ENCODE data around the gene RNF103. TPM values are rescaled to one million over a fixed set of nuclear protein-coding genes. Genes with fewer than 3 reads are reported as not detected.

RNF103 gene
- total and polyA plus RNA-seq, 12 donors = 13.7 to 37.7 (median 28.6) TPM

GRCh38 chr2:86577817-86578456, 45.7 kb downstream of the RNF103 start:
- no peaks in the 10 kb centered on the region for H3K36me3 ChIP-seq (replicated peaks in 1 of 2)
- DNase-seq = no peak
- no peaks in the 10 kb centered on the region for H3K27me3 ChIP-seq
- intact Hi-C loops (cut with DNase I) = no loop called here
- TF ChIP-seq CTCF (IDR thresholded peaks at IDR 0.05) (no peak), POLR2A (IDR thresholded peaks at IDR 0.05) (no peak)
- WGBS, 4 donors = 77 to 97% (median 85%) methylated on average over 2 of the region's 2 CpGs
- H3K27ac ChIP-seq = no peak overlapping the region
- H3K4me1 ChIP-seq (replicated peaks in 1 of 2) = no peaks in the 10 kb centered on the region
- no peaks in the 10 kb centered on the region for H3K9me3 ChIP-seq (replicated peaks in 1 of 3)
- no peak overlapping the region for H3K4me3 ChIP-seq

GRCh38 chr2:86570059-86570458, 53.6 kb downstream of the RNF103 start:
- DNase-seq = no peak
- Histone ChIP-seq H3K27ac (no peak overlapping the region), H3K36me3 (replicated peaks in 1 of 2) (no peaks in the 10 kb centered on the region), H3K4me3 (no peak overlapping the region), H3K4me1 (replicated peaks in 1 of 2) (no peaks in the 10 kb centered on the region), H3K27me3 (no peaks in the 10 kb centered on the region), H3K9me3 (replicated peaks in 1 of 3) (no peaks in the 10 kb centered on the region)
- WGBS, 4 donors = 75 to 83% (median 80%) methylated on average over 3 of the region's 3 CpGs
- TF ChIP-seq POLR2A (IDR thresholded peaks at IDR 0.05) (no peak), CTCF (IDR thresholded peaks at IDR 0.05) (no peak)
- intact Hi-C loops (cut with DNase I) = no loop called here

- H3K4me1 ChIP-seq (replicated peaks in 1 of 2) = peaks cover 9 to 12% of the 10 kb centered on the region in 2 donors
- H3K27me3 ChIP-seq = no peaks in the 10 kb centered on the region
- no peak overlapping the region for H3K4me3 ChIP-seq
- TF ChIP-seq CTCF (IDR thresholded peaks at IDR 0.05) (no peak), POLR2A (IDR thresholded peaks at IDR 0.05) (no peak)
- no peaks in the 10 kb centered on the region for H3K36me3 ChIP-seq (replicated peaks in 1 of 2)
- H3K9me3 ChIP-seq (replicated peaks in 1 of 3) = no peaks in the 10 kb centered on the region
- no peak for DNase-seq
- intact Hi-C loops (cut with DNase I) = no loop called here
- H3K27ac ChIP-seq = no peak overlapping the region
Measured at GRCh38 chr2:86566821-86567190, 56.9 kb downstream of the RNF103 start.

- no peak for TF ChIP-seq POLR2A (IDR thresholded peaks at IDR 0.05)
- TF ChIP-seq CTCF (IDR thresholded peaks at IDR 0.05) = no peak
- H3K9me3 ChIP-seq (replicated peaks in 1 of 3) = no peaks in the 10 kb centered on the region
- no peak overlapping the region for H3K27ac ChIP-seq
- no peak overlapping the region for H3K4me3 ChIP-seq
- 58 to 79% (median 67%) methylated on average over 6 of the region's 6 CpGs for WGBS, 4 donors
- DNase-seq = no peak
- H3K36me3 ChIP-seq (replicated peaks in 1 of 2) = no peaks in the 10 kb centered on the region
- H3K27me3 ChIP-seq = no peaks in the 10 kb centered on the region
- H3K4me1 ChIP-seq (replicated peaks in 1 of 2) = peaks cover 14 to 17% of the 10 kb centered on the region in 2 donors
- intact Hi-C loops (cut with DNase I) = no loop called here
Measured at GRCh38 chr2:86566158-86566820, 57.4 kb downstream of the RNF103 start.
